ENCODE measurements around the gene MELTF.

- TF ChIP-seq CTCF (IDR thresholded peaks at IDR 0.05) (no peak), POLR2A (IDR thresholded peaks at IDR 0.05) (no peak)
Observed at GRCh38 chr3:197031315-197032285, 2.0 kb upstream of the MELTF start.

All from Peyer's patch (tissue), 4 donors.